H4 (cell line): ENCODE data around the gene PLCB1. TPM values are rescaled to one million over a fixed set of nuclear protein-coding genes. Genes with fewer than 3 reads are reported as not detected.
A peak's percentile ranks its signal among the peaks of the same experiment; 100 is the strongest.

Experiments
- DNase-seq: peaks from one replicate; pipeline ENCODE4 v3.0.0-alpha.2; 2015; ENCODE audit warnings: low spot score
- total RNA-seq: library from RNA; depleted of rRNA; stranded (reverse); fragments of >200 nt; shearing (Covaris generic); gene quantifications from 2 replicates; pipeline ENCODE4 v1.2.3, GENCODE V29; 2014

The PLCB1 gene
- total RNA-seq, 1 experiment from 2014 or later = 9.0 TPM

DNA sequence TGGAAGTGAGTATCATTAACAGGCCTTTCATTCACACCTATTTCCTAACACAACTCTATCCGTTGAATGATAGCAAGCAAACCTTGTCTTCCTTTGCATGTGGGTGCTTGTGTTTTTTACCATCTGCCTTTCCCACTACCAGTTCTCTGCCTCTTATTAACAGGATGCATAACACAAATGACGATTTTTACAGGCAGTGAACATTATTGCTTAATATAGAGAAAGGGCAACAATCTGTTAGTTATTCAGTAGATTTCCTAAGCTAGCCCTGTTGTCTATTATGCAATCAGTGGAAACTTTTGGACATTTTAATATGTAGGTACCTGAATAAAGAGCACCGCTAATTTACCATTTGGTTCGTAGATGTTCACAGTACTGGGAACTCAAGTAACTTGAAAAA is 588.0 kb downstream of the PLCB1 start:
- DNase-seq = no peak

DNA sequence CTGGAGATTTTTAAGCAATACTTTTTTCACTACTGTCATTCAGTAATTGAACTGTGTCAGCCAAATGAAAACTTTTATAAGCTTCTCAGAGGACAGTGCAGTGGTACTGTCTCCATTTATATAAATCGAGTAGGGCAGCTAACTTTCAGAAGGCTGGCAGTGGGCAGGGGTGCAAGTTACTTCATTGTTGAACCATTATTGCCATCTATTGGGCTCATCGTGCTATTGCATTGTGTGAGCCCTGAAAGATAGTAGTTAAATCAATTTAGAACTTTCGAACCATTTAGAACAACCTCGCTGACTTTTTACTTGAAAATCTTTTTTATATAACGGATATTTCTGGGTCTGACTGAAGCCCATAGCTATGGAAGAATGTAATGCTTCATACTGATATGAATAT is 589.0 kb downstream of the PLCB1 start:
- DNase-seq = peak; percentile 59

DNA sequence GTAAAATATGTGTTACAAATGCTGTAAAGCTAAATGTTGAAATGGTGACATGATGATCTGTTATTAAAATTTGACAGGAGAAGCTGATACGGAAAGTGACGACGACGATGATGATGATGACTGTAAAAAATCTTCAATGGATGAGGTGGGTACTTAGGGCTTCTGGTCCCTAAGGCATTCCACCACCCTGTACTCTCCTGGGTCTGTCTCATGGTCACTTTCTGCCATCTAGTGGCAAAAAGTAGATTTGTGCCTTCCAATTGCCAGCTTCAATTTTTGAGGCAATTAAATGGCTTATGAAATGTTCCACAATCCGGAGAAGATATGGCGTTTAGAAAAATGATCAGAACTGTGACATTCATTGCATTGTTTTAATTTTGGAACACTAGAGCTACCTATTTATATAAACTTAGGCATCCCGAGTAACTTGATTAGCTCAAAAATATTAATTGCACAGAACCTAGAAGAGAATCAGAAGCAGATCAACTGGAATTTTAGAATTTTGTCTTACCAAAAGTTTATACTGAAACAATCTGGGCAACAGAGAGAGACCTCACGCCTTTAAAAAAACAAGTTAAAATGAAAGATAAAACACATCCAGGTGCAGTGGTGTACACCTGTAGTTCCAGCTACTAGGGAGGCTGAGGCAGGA is 590.3 kb downstream of the PLCB1 start:
- peak; percentile 60 for DNase-seq

DNA sequence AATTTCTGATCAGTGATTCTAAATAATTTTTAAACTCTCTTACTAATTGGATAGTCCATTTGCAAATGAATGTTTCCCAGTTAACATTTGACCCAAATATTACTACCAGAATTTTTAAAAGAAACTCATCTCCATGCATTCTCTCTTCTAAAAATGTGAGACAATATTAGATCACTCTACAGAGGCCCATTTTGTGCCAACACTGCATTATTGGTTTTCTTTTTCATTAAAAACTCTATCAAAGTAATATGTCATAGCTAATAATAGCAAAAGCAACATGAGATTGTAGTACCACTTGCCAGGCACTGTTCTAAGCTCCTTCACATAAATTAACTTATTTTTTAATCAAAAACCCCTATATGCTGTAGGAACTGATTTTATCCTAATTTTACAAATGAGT is 591.2 kb downstream of the PLCB1 start:
- no peak for DNase-seq

DNA sequence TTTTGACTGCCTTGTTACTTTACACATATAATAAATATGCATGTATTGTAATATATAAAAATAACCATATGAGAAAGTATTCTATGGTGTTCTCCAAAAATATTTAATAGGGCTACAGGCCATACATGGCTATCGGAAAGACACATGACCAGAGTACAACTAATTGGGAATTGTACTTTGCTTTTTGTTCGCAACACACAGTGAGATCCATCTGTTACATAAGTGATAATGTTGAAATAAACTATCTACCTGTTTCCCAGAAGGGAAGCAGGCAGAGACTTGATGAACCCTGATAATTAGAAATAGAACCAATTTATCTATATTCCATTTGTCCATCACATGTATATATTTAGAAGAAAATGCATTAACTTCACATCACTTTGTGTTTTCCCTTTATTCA is 592.8 kb downstream of the PLCB1 start:
- DNase-seq = no peak

DNA sequence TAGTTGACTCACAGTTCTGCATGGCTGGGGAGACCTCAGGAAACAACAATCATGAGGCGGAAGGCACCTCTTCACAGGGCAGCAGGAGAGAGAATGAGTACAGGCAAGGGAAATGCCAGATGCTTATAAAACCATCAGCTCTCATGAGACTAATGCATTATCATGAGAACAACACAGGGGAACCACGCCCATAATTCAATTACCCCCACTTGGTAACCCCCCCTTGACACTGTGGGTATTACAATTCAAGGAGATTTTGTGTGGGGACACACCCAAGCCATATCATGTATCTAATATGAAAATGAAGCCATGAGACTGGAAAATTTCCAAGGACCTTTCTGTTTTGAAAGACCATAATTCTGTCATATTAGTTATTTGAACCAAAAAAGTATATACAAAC is 594.4 kb downstream of the PLCB1 start:
- no peak for DNase-seq

DNA sequence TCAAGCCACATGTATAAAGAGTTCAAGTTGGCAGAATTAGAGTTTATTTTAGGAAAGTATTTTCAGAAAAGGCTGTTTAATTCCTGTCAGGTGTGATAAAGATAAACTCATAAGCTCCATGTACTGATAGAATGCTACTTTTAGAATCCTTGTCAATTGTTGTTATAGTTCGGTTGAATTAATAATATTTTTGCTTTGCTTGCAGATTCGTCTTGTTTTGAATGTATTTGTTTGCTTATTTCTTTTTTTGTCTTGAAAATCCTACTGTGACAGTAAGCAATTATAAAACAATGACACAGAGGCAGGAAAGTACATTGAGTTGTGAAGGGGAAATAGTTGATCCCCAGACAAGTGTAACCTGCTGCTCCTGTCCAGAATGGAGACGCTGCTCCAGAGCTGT is 602.9 kb downstream of the PLCB1 start:
- no peak for DNase-seq

DNA sequence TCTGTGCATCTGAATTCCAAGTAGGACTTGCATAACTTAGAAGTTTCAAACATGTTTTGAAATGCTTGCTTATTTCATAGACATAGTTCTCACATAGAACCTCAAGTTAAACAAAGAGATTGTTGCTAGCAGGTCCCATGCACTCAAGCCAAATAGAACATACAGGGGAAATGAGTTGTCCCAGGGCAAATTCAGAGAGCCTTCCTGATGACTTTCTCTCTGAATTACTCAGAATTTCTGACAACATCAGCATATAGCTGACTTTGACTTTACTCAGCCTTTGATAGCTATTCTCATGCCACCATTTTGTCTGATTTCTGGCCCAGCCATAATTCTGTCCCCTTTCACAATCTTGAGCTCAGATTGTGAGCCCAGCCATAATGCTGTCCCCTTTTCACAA is 603.6 kb downstream of the PLCB1 start:
- DNase-seq = no peak

DNA sequence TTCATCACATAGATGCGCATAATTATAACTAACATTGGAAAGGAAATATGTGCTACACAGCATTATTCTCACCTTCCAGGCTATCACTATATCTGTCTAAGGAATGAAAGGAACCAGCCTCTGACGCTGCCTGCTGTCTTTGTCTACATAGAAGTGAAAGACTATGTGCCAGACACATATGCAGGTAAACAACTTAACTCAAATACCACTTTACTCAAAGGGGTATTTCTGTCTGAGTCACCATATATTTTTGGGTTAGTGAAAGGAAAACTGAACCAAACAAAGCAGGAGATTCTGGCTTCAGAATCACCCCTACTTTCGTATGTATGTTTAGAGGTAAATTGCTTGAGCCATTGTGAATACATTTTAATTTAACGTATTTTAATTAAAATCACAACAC is 608.2 kb downstream of the PLCB1 start:
- no peak for DNase-seq

DNA sequence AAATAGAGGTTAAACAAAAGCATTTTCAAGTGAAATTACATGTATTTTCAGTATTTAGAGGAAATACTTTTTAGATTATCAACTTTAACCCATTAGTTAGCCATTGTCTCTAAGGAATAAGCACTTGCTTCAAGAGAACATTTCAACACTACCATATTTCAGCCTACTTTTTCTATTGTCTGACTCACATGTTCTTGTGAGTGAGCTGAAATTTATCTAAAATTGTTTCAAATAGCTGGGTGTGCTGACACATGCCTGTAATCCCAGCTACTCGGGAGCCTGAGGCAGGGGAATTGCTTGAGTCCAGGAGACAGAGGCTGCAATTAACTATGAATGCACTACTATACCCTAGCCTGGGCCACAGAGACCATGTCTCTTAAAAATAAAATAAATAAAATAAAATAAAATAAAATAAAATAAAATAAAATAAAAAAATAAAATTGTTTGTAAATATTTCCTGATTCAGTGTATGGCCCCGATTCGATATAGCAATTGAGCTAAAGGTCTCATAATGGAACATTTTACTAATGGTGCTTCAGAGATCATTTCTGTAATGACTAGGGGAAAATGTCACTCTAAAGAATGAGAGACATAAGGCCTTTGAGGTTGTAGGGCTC is 612.3 kb downstream of the PLCB1 start:
- DNase-seq = no peak

DNA sequence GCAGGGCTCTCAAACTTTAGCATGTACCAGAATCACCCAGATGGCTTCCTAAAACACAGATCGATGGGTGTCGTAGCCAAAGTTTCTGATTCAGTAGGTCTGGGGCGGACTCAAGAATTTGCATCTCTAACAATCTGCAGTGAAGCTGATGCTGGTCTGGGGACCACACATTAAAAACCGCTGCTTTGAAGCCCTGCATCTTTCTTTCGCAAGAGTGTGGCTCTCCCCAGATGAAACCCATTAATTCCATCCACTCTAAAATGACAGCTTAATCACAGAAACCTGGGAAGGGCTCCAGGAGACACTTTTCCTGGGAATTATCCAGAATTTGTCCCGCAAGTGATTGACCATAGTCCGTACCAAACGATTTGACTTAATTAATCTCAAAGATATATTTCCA is 617.0 kb downstream of the PLCB1 start:
- no peak for DNase-seq

DNA sequence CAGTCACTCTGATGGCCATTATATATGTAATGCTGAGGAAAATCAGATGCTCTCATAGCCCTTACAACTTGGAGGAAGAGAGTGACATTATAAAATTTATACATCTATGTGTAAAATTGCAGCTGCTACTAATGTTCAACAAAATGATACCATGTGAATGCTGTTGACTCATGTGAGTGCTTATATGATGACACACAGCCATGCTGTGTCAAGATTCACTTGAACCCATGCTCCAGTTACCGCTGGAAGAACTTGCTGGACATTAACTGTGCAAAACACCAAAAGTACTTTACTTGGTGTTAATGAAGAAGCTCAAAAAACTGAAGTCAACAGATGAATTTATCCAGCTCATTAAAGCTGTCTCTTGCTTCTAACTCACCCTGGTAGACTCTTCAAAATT is 617.9 kb downstream of the PLCB1 start:
- DNase-seq = no peak

DNA sequence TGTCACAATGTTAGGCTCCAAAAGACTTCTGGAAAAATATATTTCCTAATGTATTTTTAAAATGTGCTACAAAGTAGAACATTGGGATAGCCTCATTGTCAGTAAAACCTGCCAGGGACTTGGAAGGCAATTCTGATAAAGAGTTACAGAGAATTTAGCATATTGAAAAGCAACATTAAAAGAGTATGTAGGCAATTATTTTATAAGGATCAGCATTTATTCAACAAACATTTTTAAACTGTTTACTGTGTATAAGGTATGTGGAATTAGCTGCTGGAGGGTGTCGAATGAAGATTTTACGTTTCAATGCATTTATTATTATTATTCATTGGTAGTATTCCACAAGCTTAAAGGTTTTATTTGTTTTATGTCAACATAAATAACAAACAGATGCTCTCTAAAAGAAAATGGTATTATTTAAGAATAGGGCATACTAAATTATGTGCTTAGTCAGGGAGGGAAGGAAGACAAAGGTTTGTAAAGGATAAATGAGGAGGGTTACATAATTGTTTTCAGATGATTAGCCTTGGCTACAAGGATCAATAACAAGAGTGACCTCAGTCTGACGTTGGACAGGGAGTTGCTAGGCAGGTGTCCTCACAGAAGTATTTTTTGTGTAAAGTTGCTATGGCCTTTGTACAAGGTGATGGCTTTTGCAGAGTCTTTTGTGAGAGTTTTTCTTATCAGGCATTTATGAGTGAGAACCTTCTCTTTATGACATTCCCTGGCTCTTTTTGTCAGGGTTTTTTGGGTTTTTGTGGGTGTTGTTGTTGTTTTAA is 623.5 kb downstream of the PLCB1 start:
- DNase-seq = no peak

DNA sequence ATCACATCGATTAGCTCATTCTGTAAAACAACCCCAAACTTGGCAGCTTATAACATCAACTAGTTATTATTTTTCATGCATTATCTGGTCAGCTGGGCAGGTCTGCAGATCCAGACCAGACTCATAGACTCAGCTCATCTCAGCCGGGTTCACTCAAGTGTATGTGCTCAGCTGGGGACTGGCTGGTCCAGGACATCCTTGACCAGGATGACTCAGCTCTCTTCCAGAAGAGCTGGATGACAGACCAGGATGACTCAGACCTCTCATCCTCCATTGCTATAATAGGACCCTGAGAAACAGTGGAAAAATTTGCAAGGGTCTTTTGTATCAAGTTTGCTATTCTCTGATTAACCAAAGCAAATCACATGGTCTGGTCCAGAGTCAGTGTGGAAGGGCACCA is 624.3 kb downstream of the PLCB1 start:
- DNase-seq = peak; percentile 71

DNA sequence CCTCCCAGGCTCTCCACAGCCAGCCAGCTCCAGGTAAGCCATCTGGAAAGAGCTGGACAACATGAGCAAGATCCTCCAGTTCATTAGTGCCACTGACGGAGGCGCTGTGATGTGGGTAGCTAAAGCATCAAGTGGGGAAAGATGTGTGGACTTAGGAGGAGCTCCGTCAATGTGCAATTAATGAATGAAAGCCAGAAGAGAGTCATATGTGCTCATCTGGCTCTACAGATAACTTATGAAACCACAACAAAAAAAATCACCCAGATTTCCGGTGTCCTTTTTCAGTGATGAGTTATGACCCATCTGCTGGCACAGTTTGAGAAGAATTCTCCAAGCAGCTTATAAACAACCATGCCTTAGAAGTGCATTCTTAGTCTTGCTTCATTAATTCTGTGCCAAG is 625.1 kb downstream of the PLCB1 start:
- DNase-seq = no peak

DNA sequence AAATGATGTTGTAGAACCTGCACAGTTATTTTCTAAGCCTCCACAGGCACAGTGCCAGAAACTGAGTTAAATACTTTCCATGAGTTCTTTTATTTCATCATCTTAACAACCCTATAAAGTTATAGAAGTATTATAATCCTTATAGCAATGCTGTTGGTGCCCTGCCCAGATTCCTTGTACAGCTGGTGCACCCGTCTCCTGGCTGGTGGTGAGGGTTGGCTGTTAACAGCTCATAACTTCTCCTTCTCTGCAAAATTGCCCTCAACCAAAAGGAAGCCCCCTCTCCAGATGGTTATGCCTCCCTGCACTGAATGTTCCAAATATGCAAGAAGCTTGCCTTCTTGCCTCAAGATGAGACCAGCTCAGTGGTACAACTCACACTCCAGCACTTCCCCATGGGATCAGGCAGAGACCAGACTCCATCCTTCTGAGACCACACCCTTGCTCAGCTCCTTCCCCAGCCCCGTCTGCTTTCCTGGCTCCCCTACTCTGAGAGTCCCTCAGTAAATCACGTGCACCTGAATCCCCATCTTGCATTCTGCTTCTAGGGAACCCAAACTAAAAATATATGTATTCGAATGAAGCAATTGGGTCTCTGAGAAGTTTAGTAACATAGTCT is 632.4 kb downstream of the PLCB1 start:
- peak; percentile 17 for DNase-seq

DNA sequence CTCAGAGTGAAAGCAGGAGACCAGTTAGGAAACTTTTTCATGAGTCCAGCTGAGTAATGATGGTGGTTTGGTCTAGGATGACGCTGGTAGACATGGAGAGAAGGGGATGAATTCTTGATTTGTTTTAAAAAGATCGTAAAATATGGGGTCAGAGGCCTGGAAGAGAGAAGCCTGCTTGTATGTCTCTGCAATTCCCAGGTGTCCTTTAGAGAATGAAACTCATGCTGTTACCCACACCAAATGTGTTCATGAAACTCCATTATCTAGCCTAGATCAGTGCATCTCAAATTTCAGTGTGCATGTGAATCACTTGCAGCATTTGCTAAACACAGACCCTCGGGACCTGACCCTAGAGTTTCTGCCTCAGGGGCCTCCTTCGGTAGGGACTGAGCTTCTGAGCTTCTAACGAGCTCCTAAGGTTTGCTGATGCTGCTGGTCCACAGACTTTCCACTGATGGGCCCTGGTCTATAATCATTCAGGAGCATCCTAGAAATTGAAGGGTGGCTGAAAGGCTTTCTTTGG is 634.9 kb downstream of the PLCB1 start:
- no peak for DNase-seq

DNA sequence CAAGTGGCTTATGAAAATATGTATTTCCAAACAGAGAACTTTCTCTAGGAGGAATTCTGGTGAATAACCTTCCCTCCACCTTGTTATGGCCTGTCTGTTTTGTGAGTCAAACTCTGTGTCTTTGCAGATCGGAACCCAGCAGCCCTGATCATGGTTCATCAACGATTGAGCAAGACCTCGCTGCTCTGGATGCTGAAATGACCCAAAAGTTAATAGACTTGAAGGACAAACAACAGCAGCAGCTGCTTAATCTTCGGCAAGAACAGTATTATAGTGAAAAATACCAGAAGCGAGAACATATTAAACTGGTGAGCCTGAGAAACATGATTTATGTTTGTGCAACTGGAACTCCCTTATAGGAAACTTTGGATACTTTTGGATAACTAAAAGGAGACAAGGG is 642.3 kb downstream of the PLCB1 start:
- DNase-seq = no peak

DNA sequence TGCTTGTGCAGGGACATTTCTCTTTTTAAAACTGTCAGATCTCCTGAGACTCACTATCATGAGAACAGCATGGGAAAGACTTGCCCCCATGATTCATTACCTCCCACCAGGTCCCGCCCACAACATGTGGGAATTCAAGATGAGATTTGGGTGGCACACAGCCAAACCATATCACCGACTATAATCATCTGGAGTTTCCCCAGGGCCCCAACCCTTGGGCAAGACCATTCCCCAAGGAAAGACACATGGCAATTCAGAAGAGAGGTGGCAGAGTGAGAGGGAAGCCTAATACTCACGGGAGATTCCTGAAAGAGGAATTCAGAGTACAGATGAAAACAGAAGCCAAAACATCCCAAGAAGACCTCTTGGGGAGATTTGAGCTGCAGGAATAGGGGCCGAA is 645.8 kb downstream of the PLCB1 start:
- DNase-seq = no peak

DNA sequence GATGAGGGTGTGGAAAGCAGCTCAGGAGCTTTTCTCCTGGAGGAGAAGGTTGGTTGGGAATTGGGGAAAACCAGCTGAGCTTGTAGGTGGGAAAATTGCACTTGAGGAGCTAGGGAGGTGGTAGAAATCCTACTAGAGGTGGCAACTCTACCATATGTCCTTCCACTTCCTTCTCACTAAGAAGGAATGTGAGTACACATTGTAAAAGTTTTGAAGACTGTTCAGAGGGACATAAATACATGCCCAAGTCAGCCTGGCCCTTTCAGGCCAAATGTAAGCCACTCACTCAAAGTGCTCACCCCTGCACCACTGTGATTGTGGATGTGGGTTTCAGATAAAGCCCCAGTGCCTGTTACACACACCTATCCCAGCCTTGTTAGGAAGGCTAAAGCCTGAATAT is 646.3 kb downstream of the PLCB1 start:
- no peak for DNase-seq

DNA sequence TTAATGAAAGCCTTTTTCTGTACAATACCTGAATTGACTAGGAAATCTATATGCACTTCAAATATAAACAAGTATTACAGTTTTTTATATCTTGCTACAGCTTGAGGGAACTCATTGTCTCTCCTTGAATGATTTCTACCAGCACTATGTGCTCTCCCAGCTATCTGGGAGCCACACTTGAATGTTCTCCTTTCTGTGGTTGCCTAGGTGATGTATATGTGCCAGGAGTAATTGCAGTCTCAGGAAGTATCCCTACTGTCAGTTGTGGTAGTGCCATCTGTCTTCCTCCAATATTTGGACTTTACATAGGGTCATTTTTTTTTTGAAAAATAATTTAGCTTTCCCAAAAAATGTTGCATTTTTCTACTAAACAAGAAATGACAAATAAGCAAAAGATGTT is 648.8 kb downstream of the PLCB1 start:
- DNase-seq = no peak

DNA sequence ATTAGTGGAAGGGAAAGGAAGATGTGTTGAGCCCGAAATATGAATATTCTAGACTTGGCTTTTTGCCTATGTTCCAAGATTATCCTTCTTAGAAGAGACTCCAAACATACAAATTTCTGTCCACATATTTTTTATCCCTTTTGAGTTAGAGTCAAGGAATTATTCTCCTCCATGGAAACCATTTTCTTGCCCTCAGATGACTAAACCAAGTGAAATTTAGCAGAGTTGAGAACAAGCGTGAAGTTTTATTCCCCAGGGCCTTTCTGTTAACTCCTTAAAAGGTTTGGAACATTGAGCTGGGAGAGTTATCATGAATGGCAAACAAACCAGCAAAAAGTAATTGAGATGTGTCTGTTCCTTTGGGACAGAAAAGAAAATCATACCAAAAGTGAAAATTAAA is 650.7 kb downstream of the PLCB1 start:
- DNase-seq = no peak

DNA sequence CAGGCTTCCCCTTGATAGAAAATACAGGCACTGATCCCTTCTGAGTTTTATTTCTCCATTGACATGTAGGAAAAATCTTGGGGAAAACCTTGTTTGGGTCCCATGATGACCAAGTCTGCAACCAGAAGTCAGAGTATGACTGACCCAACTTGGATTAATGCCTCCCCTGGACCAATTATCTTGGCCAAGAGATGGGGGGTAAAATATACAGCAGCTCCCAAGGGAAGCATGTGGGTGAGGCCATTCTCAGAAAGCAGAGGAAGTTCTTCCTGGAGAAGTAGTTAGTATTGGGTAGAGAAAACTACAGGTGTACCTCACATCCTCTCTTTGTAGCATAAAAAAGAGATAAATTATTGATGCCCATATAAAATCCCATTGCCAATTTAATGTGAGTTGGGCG is 651.7 kb downstream of the PLCB1 start:
- DNase-seq = no peak
